ENCODE results near the gene BRIP1.
A peak's percentile ranks its signal among the peaks of the same experiment; 100 is the strongest.

Gene BRIP1

DNA sequence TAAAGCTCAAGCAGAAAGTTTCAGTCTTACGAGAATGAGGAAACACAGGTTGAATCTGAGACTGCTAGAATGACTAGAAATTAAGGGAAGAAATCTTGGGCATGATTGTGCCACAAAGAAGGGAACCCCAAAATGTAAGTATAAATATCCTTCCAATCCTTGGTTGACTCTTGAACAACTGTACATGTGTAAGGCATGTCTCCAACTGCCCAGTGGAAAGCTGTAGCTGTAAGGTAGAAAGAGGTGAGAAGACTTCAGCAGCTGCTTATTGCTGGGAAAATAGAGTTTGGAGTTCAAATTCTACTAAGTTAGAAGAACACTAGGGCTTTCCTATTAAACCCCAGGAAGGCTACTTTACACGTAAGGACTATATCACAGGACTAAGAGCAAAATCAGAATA, 212.6 kb downstream of the BRIP1 start:
- no peak for DNase-seq

DNA sequence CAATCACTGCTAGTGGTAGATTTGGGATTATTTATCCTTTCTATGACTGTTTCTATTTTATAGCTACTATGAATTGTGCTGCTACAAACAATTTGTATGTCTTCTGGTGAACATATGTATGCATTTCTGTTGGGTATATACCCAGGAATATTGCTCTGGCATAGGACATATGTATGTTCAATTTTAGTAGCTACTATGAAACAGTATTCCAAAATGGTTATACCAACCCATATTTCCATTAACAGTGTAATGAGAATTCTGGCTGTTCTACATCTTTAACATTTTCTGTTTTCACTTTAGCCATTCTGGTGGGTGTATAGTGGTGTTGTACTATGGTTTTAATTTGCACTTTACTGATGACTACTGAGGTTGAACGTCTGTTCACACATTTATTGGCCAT, 214.7 kb downstream of the BRIP1 start:
- DNase-seq = no peak

DNA sequence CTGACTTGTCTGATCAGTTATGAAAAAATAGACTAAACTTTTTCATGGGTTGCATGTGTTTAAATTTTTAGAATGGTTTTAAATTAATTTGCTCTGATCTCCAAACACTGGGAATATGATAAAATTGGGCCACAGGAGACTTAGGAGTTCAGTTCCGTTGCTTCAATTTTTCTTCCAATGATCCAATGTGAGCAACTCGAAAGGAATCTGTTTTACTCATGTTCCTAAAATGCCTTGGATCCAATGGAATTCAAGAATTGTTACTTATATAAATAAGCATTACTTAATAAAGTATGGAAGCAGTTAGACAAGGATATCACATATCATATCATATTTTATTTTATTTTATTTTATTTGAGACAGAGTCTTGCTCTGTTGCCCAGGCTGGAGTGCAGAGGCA, 216.3 kb downstream of the BRIP1 start:
- no peak for DNase-seq

DNA sequence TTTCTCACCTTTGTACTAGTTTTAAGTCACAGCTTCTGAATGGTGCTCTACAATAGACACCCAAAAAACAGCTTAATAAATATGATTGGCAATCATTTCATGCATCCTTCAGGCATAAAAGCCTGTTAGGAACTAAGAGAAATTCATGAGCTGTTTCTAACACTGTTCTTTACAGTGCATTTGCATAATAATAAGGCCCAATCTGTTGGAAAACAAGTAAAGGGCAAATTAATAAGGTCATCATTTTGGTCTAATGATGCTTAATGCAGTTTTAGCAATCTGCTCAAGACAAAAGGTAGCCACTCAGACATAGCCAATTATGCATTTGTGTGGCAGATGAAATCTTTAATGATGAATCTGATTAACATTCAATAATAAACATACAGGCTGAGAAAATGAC, 216.8 kb downstream of the BRIP1 start:
- DNase-seq = no peak

DNA sequence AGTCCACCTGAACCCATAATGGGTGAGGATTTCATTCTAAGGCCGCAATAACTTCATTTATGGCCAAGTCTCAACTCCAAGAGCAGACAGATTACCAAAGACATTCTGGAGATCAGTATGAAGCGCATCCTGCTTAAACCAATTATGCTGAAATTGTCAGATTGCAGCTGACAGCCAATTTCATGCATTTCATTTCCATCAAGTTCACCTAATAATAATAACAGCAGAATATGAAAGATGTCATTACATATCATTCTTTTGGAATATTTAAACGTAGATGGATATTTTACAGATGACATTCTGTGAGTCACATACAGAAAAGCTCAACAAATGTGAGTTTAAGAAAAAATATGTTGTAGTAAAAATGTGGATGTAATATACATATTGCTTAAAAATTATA, 217.4 kb downstream of the BRIP1 start:
- DNase-seq = no peak

DNA sequence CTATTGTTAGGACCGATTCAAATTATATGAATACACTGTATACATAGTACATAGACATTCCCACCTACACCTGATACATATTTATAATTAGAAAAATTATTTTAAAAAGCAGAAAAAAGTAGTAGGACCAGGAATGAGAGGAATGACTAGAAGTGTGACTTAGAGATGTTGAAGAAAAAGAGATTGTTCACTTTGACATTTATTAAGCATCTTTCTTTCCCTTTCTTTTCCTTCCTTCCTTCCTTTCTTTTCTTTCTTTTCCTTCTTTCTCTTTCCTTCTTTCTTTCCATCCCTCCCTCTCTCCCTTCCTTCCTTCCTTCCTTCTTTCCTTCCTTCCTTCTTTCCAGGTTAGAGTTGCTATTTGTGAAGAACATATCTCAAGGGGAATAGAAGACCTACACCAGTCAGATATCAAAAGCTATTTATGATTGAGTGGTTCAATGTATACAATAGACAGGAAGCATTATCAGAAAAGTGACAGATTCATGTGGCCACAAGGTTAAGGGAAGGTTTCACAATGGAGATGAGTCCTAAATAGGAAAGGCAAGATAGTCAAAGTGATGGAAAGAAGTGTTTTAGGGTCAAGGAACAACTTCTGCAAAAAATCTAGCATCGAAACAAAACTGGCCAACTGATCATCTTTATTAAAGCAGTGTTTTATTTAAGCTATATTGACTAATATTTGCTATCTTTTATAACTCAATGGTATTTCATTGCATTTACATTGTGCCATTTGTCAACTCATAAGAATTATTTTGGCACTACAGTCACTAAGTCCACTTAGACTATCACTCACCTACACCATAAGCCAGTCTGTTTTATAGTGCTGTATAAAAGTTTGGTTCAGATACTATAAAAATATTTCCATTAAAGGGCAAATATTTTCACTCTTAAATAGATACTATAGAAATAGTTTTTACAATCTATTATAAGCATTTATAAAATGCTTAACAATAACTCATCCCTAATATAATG, 218.2 kb downstream of the BRIP1 start:
- DNase-seq = no peak

DNA sequence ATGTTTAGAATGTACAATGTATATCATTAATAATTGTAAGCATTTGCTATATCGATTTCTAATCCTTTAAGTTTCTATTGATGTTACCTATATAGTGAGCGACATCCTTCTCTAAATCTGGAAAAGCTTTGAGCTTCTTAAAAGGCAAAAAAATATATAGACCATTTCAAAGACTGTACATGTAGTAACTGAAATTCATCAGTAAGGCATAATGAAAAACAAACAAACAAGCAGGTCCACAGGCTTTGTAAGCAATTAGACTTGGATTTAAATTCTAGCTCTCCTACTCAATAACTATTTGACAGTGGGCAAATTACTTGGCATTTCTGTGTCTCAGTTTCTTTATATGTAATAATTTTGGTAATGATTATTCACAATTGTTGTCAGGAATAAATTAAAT, 220.6 kb downstream of the BRIP1 start:
- no peak for DNase-seq

DNA sequence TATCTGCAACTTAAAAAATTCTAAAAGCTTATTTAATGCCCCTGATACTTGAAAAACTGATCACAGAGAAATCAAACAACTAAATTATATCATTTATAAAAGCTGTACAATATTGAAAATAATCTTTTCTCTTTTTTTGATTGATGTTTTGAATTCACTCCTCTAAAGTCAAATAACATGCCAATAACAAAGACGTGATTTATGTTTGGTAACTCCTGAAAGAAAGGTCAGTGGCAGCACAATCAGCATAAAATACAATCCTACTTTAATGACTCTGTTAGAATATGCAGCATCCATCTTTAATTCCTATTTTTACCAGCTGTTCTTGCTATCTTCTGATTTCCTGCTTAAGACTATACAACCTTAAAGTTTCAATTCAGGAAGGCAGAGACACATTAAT, 221.6 kb downstream of the BRIP1 start:
- DNase-seq = no peak

DNA sequence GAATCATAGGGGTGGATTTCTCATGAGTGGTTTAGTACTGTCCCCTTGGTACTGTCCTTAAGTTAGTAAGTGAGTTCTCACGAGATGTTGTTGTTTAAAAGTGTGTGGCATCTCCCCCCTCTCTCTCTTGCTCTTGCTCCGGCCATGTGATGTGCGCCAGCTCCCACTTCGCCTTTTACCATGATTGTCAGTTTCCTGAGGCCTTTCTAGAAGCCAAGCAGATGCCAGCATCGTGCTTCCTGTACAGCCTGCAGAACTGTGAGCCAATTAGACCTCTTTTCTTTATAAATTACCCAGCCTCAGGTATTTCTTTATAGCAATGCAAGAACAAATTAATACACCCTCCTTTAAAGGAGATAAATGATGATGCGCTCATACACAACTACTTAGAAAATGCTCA, 222.2 kb downstream of the BRIP1 start:
- no peak for DNase-seq

DNA sequence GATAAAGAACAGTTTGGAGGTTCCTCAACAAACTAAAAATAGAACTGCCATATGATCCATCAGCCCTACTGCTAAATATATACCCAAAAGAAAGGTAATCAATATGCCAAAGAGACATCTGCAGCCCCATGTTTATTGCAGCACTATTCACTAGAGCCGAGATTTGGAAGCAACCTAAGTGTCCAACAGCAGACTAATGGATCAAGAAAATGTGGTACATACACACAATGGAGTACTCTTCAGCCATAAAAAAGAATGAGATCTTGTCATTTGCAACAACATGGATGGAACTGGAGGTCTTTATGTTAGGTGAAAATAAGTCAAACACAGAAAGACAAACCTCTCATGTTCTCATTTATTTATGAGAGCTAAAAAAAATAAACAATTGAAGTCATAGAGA, 223.5 kb downstream of the BRIP1 start:
- no peak for DNase-seq

DNA sequence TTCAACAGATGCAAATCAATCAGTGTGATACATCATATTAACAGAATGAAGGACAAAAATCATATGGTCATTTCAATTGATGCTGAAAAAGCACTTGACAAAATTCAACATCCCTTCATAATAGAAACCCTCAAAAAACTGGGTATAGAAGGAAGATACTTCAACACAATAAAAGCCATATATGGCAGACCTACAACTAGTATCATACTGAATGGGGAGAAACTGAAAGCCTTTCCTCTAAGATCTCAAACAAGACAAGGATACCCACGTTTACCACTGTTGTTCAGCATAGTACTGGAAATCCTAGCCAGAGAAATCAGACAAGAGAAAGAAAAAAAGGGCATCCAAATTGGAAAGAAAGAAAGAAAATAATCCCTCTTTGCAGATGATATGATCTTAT, 225.2 kb downstream of the BRIP1 start:
- DNase-seq = no peak

DNA sequence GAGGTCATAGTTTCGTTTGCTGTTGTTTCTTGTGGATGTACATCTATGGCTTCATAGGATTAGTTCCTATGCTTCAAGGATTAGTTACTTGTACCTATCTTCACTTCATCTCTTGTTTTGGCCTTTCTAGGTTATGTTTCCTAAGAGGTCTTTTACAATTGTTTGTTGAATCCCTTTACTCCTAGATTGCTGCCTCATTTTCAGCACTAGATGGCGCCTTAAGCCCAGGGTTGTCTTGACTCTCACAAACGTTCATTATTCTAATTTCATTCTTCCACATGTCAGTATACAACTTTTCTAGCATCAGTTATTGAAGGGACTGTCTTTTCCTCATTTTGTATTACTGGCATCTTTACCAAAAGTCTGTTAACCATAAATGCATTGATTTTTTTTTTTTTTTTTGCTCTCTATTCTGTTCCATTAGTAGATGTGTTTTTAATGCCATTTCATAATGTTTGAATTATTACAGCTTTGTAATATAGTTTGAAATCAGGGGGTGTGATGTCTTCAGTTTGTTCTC, 227.4 kb downstream of the BRIP1 start:
- peak; percentile 34 for DNase-seq

DNA sequence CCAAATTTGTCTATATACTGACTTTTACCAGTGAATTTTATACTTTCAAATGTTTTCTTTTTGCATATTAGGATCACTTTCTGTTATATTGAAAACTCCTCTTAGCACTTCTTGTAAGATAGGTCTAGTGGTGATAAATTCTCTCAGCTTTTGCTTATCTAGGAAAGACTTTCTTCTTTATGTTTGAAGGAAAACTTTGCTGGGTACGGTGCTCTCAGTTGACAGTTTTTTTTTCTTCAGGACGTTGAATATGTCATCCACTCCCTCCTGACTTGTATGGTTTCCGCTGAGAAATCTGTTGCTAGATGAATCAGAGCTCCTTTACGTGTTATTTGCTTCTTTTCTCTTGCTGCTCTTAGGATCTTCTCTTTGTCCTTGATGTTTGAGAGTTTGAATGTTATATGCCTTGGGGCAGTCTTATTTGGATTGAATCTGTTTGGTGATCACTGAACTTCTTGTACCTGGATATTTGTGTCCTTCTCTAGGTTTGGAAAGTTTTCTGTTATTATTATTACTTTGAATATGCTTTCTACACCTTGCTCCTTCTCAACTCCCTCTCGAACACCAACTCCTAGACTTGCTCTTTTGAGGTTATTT, 228.3 kb downstream of the BRIP1 start:
- DNase-seq = no peak

DNA sequence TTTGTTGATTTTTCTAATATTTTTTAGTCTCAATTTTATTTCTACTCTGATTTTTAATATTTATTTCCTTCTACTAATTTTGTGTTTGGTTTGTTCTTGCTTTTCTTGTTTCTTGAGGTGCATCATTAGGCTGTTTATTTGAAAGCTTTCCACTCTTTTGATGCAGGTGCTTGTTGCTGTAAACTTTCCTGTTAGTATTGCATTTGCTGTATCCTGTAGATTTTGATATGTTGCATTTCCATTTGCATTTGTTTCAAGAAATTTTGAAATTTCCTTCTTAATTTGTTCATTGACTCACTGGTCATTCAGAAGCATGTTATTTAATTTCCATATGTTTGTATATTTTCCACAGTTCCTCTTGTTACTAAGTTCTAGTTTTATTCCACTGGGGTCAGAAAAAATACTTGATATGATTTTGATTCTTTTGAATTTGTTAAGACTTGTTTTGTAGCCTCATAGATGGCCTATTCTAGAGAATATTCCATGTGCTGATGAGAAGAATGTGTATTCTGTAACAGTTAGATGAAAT, 229.3 kb downstream of the BRIP1 start:
- DNase-seq = no peak

DNA sequence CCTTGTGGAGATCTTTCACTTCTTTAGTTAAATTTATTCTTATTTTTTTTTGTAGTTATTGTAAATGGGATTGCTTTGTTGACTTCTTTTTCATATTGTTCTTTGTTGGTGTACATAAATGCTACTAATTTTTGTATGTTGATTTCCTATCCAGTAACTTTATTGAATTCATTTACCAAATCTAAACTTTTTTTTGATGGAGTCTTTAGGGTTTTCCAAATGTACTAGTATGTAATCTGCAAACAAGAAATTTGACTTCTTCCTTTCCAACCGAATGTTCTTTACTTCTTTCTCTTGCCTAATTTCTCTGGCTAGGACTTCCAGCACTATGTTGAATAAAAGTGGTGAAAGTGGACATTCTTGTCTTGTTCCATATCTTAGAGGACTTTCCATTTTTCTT, 230.5 kb downstream of the BRIP1 start:
- DNase-seq = no peak

DNA sequence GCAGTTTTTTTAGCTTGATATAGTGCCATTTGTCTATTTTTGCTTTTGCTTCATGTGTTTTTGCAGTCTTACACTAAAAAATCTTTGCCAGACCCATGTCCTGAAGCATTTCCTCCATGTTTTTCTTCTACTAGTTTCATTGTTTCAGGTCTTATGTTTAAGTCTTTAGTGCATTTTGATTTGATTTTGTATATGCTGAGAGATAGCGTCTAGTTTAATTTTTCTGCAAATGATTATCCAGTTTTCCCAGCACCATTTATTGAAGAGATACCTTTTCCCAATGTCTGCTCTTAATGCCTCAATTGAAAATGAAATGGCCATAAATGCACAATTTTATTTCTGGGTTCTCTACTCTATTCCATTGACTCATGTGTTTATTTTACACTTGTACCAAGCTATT, 231.5 kb downstream of the BRIP1 start:
- no peak for DNase-seq

Measured in stimulated activated CD4-positive, alpha-beta T cell treated with anti-CD3 and anti-CD28 coated beads, Interleukin-1b, Interleukin-23, amount 100 ng/mL, for 48 hours (primary cell).